Mucosa of descending colon (tissue), 3 donors: Measurements from ENCODE around the gene GEMIN4. TPM values are rescaled to one million over a fixed set of nuclear protein-coding genes. Genes with fewer than 3 reads are reported as not detected.
"Not testable (repeated sequence)": the region's sequence is repeated elsewhere in the genome, so short reads cannot be mapped to it uniquely, and the experiment has no call there.

Experiments used
- ATAC-seq: fragments of 200-7000 bp; cut with Tn5 transposase; one replicate; pipeline ENCODE4 v1.9.1; 2020; ENCODE audit warnings: mild to moderate bottlenecking, moderate library complexity
- DNase-seq, 3 donors: peaks; one replicate each; pipeline ENCODE4 v3.0.0-alpha.2; 2020
- H3K36me3 ChIP-seq: fragments of 200-600 bp; one replicate; pipeline ENCODE4 v1.8.0; 2021; ENCODE audit warnings: low read depth, mild to moderate bottlenecking
- H3K4me1 ChIP-seq: fragments of 200-600 bp; one replicate; pipeline ENCODE4 v1.8.0; 2021; ENCODE audit warnings: low read depth, mild to moderate bottlenecking
- H3K4me3 ChIP-seq: fragments of 200-600 bp; one replicate; pipeline ENCODE4 v1.8.0; 2021; ENCODE audit warnings: mild to moderate bottlenecking
- H3K9me3 ChIP-seq: fragments of 200-600 bp; one replicate; pipeline ENCODE4 v1.8.0; 2021; ENCODE audit warnings: mild to moderate bottlenecking
- CTCF ChIP-seq: fragments of 200-600 bp; IDR thresholded peaks from one replicate; pipeline ENCODE4 v1.8.0; 2022; ENCODE audit warnings: antibody characterized with exemption, mild to moderate bottlenecking
- intact Hi-C, 2 donors: fragments of 100-400 bp; cut with DNase I in 1 of 2; cut with micrococcal nuclease in 1 of 2; formaldehyde crosslinking; loops; one replicate each; pipeline versions ENCODE4 v1.11.0 to v1.11.1; 2022; cut with DNase I, micrococcal nuclease
- total RNA-seq, 3 donors: library from RNA; stranded (reverse); fragmentation: NEBNext Ultra II Directional in 2 of 3; extraction: Animal tissue kit (Norgen Biotek cat#: 25700) in 2 of 3; gene quantifications; one replicate each; pipeline versions ENCODE4 v1.2.1 to v1.2.4, GENCODE V29; 2021 to 2023
- donor health status: DM: no; HTN: no; CAD: no; lungs with moderate emphysema.
- donor health status: DM: no; HTN: no; CAD: no.
- donor health status: DM: no; HTN: yes; CAD: no.

GEMIN4 gene
- total RNA-seq, 3 donors from 2014 or later = 15.5 to 20.3 (median 16.4) TPM

- no peak for DNase-seq
- no peaks in the 10 kb centered on the region for H3K9me3 ChIP-seq
- peaks cover 3% of the 10 kb centered on the region for H3K4me1 ChIP-seq
- peaks cover 5% of the 10 kb centered on the region for H3K36me3 ChIP-seq
- TF ChIP-seq CTCF = no peak
- ATAC-seq = no peak
- intact Hi-C loops = loop anchor here in 1 of 2 donors (10.0 kb wide), 1 partner anchor 193 kb away; no protein-coding TSS in a partner anchor
- H3K4me3 ChIP-seq = no peak overlapping the region
Measured at GRCh38 chr17:792277-792676, 40.2 kb upstream of the GEMIN4 start.

- Histone ChIP-seq H3K4me1 (peaks cover 3% of the 10 kb centered on the region), H3K36me3 (peaks cover 5% of the 10 kb centered on the region), H3K9me3 (no peaks in the 10 kb centered on the region), H3K4me3 (no peak overlapping the region)
- ATAC-seq (no peak), DNase-seq (no peak)
- intact Hi-C loops = loop anchor here in 1 of 2 donors (10.0 kb wide), 1 partner anchor 193 kb away; no protein-coding TSS in a partner anchor
- TF ChIP-seq CTCF = no peak
Measured at GRCh38 chr17:791829-792228, 39.8 kb upstream of the GEMIN4 start.

- H3K4me3 ChIP-seq, H3K4me1 ChIP-seq, DNase-seq, H3K36me3 ChIP-seq, H3K9me3 ChIP-seq, ATAC-seq: not testable (repeated sequence)
- intact Hi-C loops = loop anchor here in 1 of 2 donors (10.0 kb wide), 1 partner anchor 194 kb away; no protein-coding TSS in a partner anchor
Measured at GRCh38 chr17:790874-791247, 38.8 kb upstream of the GEMIN4 start.

- not testable (repeated sequence) for H3K4me1 ChIP-seq, H3K9me3 ChIP-seq, ATAC-seq, H3K4me3 ChIP-seq, DNase-seq, H3K36me3 ChIP-seq
- intact Hi-C loops = loop anchor here in 1 of 2 donors (10.0 kb wide), 1 partner anchor 195 kb away; no protein-coding TSS in a partner anchor
Measured at GRCh38 chr17:789931-790873, 38.1 kb upstream of the GEMIN4 start.

GRCh38 chr17:789160-789840 lies 37.2 kb upstream of the GEMIN4 start:
- no peaks in the 10 kb centered on the region for H3K4me1 ChIP-seq
- no peaks in the 10 kb centered on the region for H3K9me3 ChIP-seq
- DNase-seq = no peak
- intact Hi-C loops = no loop called here
- no peak for TF ChIP-seq CTCF
- peaks cover 5% of the 10 kb centered on the region for H3K36me3 ChIP-seq
- no peak overlapping the region for H3K4me3 ChIP-seq
- no peak for ATAC-seq

- Histone ChIP-seq H3K4me1 (no peaks in the 10 kb centered on the region), H3K36me3 (peaks cover 5% of the 10 kb centered on the region), H3K9me3 (no peaks in the 10 kb centered on the region), H3K4me3 (no peak overlapping the region)
- TF ChIP-seq CTCF = no peak
- intact Hi-C loops = no loop called here
- no peak for DNase-seq
- ATAC-seq = no peak
Measured at GRCh38 chr17:788551-788950, 36.5 kb upstream of the GEMIN4 start.
